Activated T-helper 17 cell treated with anti-CD3 and anti-CD28 coated beads, Interleukin-2, amount 50 U/mL, for 72 hours (primary cell): ENCODE measurements around the gene MALAT1. TPM values are rescaled to one million over a fixed set of nuclear protein-coding genes. Genes with fewer than 3 reads are reported as not detected.

Experiments
- ATAC-seq: fragments of 150-1000 bp; cut with Tn5 transposase; replicated peaks from 2 replicates; pipeline ENCODE4 v1.10.0; 2021; ENCODE audit warnings: mild to moderate bottlenecking, moderate library complexity
- H3K27ac Mint-ChIP-seq: one replicate; pipeline ENCODE4 v1.8.0; 2022; ENCODE audit warnings: mixed read lengths
- H3K27me3 Mint-ChIP-seq: one replicate; pipeline ENCODE4 v1.8.0; 2022; ENCODE audit warnings: mixed read lengths
- H3K36me3 Mint-ChIP-seq: one replicate; pipeline ENCODE4 v1.8.0; 2022; ENCODE audit warnings: low read depth, mild to moderate bottlenecking, mixed read lengths
- H3K4me1 Mint-ChIP-seq: one replicate; pipeline ENCODE4 v1.8.0; 2022; ENCODE audit warnings: mixed read lengths
- H3K4me3 Mint-ChIP-seq: one replicate; pipeline ENCODE4 v1.8.0; 2022; ENCODE audit warnings: mild to moderate bottlenecking, mixed read lengths
- H3K9me3 Mint-ChIP-seq: one replicate; pipeline ENCODE4 v1.8.0; 2022; ENCODE audit warnings: mixed read lengths
- total RNA-seq, 2 donors: library from RNA; stranded (reverse); gene quantifications; one replicate each; pipeline ENCODE4 v1.2.3, GENCODE V29; 2022

The MALAT1 gene
- total RNA-seq, 2 donors from 2014 or later, result 5,547 to 22,796 TPM

DNA sequence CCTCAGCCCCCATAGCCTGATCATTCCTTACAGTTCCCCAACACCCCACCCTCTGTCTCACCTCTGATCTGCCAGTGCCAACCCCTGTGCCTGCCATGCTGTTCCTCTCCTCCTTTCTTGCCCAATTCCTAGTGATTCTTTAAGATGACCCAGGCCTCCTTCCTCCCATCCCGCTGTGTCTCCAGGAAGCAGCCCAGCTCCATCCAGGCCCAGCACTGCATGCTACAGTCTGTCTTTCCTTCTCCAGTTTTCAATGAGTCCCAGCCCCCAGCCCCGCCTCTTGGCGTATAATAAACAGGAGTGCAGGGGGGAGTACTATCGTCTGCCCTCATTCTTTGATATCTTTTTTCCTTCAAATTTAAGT is 47.0 kb downstream of the MALAT1 start:
- ATAC-seq, result no peak
- Mint-ChIP-seq H3K27ac (peak overlapping the region; percentile 84), H3K9me3 (no peaks in the 10 kb centered on the region), H3K27me3 (no peaks in the 10 kb centered on the region), H3K36me3 (peaks cover 79% of the 10 kb centered on the region), H3K4me3 (peak overlapping the region; percentile 85), H3K4me1 (peaks cover 36% of the 10 kb centered on the region)

DNA sequence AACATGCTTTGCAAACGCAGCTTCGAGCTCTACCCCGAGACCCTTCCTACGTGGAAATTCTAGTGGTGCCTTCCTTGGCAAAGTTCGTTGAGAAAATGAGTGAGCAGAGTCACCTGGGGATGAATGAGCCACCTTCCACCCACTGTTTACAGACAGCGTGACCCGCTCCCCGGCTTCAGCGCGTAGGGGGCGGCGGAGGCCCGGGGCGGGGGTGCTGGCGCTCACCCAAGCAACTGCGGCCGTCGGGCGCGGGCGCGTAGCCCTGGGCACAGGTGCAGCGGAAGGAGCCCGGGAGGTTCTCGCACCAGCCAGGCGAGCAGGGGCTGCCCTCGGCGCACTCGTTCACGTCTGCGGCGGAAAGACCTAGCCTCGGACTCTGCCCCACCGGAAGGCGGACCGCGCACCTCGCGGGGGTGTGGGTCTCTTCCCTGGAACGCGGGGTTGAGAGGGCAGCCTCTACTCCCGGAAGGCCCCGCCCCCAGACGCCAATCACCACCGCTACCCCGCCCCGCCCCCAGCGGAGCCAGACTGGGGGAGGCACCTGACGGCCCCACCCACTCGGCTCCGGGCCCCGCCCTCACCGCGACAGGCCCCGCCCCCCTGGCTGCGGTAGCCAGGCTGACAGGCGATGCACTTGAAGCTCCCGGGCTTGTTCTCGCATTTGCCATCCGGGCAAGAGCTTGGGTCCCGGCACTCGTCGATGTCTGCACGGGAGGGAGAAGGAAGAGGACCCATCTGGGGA is 47.5 kb downstream of the MALAT1 start:
- peak overlapping the region; percentile 84 for H3K27ac Mint-ChIP-seq
- no peaks in the 10 kb centered on the region for H3K9me3 Mint-ChIP-seq
- ATAC-seq, result peak; percentile 90
- H3K4me1 Mint-ChIP-seq, result peaks cover 37% of the 10 kb centered on the region
- no peaks in the 10 kb centered on the region for H3K27me3 Mint-ChIP-seq
- peak overlapping the region; percentile 85 for H3K4me3 Mint-ChIP-seq
- peaks cover 81% of the 10 kb centered on the region for H3K36me3 Mint-ChIP-seq

DNA sequence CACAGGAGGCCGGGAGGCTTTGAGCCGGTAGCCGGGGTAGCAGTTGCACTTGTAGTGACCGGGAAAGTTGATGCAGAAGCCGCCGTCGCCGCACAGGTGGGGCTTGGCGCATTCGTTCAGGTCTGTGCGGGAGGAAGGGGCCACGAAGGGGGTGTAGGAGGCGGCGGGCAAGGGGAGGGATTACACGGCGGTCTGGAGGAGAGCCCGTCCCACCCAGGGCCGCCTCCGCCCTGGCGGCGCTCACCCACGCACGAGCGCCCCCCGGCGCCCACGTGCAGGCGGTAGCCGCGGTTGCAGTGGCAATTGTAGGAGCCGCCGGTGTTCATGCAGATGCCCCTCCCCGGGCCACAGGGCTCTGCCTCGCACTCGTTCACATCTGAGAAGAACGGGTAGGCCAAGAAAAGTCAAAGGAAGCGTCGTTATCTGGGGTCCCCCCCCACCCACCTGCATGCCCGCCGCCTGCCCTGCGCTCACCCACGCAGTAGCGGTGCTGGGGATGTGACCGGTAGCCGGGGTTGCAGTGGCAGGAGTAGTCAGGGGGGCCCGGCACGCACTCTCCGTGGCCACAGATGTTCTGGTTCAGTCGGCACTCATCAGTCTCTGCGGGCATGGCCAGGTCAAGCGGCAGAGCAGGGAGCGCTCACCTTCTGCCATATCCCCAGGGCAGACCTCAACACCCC is 48.7 kb downstream of the MALAT1 start:
- peaks cover 42% of the 10 kb centered on the region for H3K4me1 Mint-ChIP-seq
- H3K4me3 Mint-ChIP-seq, result peak overlapping the region; percentile 85
- H3K9me3 Mint-ChIP-seq, result no peaks in the 10 kb centered on the region
- no peak for ATAC-seq
- peaks cover 84% of the 10 kb centered on the region for H3K36me3 Mint-ChIP-seq
- H3K27ac Mint-ChIP-seq, result peak overlapping the region; percentile 31
- no peaks in the 10 kb centered on the region for H3K27me3 Mint-ChIP-seq

GRCh38 chr11:65548395-65548794 is 49.5 kb downstream of the MALAT1 start:
- Mint-ChIP-seq H3K9me3 (no peaks in the 10 kb centered on the region), H3K36me3 (peaks cover 82% of the 10 kb centered on the region), H3K27me3 (no peaks in the 10 kb centered on the region), H3K4me1 (peaks cover 43% of the 10 kb centered on the region), H3K27ac (peak overlapping the region; percentile 31), H3K4me3 (peak overlapping the region; percentile 85)
- no peak for ATAC-seq

GRCh38 chr11:65549096-65549495 is 50.3 kb downstream of the MALAT1 start:
- Mint-ChIP-seq H3K27me3 (no peaks in the 10 kb centered on the region), H3K9me3 (no peaks in the 10 kb centered on the region), H3K4me3 (no peak overlapping the region), H3K4me1 (peaks cover 43% of the 10 kb centered on the region), H3K27ac (no peak overlapping the region), H3K36me3 (peaks cover 75% of the 10 kb centered on the region)
- ATAC-seq, result no peak

DNA sequence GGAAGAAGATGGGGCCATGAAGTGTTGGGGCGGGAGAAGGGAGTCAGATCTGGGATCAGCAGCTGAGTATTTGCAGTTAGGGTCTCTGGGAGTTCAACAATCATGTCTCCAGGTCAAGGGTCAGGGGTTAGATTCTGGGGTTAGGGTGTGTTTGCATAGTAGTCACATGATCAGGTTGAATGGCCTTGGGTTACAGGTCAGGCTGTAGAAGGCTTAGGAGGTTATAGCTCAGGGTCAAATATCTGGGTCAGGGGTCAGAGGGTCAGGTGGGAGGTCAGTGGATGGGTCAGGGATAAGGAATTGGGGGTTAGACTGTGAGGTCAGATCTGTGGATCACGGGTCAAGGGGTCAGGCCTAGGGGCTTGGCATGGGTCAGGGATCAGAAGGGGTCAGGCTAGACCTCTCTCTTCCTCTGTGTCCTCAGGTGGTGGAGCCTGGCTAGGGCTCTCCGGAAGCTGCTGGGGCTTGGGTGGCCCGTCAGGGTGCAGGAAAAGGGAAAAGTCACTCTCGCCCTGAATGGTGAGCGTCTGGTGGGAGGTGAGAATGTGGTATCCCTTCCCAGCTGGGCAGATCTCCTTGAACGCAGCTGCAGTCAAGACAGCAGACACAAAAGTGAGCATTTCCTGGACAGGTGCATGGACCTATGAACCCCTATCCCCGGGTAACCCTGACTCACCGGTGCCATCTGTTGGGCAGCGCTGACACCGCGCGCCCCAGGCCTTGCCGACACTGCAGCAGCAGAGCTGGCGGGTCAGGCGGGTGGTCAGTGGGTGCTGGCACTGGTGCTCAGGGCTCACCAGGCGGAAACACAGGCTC is 52.9 kb downstream of the MALAT1 start:
- peak overlapping the region; percentile 20 for H3K27ac Mint-ChIP-seq
- H3K4me1 Mint-ChIP-seq, result peaks cover 53% of the 10 kb centered on the region
- H3K27me3 Mint-ChIP-seq, result no peaks in the 10 kb centered on the region
- peak; percentile 46 for ATAC-seq
- H3K4me3 Mint-ChIP-seq, result peak overlapping the region; percentile 42
- H3K36me3 Mint-ChIP-seq, result peaks cover 60% of the 10 kb centered on the region
- no peaks in the 10 kb centered on the region for H3K9me3 Mint-ChIP-seq

DNA sequence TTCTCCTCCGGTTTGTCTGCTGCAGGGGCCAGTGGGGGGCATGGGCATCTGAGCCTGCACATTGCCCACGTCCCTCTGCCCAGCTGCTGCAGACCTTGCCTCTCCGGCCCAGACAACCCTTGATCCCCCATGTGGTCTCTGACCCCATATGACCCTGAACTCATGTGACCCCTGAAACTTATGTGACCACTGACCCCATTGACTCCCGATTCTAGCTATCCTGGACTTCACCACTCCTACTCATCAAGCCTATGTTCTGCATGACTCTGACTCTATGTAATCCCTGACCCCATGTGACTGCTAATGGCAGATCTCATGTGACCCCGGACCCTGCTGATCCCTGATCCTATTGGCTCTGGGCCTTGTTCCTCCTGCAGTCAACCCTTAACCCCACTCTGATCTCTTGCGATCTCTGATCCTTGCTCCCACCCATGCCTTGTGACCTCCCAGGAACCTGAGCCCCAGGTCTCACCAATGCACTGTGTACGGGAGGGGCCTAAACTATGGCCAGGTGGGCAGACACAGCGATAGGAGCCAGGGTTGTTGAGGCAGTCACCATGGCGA is 53.6 kb downstream of the MALAT1 start:
- H3K27me3 Mint-ChIP-seq, result no peaks in the 10 kb centered on the region
- no peak for ATAC-seq
- H3K4me3 Mint-ChIP-seq, result peak overlapping the region; percentile 42
- peaks cover 58% of the 10 kb centered on the region for H3K36me3 Mint-ChIP-seq
- peaks cover 53% of the 10 kb centered on the region for H3K4me1 Mint-ChIP-seq
- H3K27ac Mint-ChIP-seq, result peak overlapping the region; percentile 20
- H3K9me3 Mint-ChIP-seq, result no peaks in the 10 kb centered on the region

DNA sequence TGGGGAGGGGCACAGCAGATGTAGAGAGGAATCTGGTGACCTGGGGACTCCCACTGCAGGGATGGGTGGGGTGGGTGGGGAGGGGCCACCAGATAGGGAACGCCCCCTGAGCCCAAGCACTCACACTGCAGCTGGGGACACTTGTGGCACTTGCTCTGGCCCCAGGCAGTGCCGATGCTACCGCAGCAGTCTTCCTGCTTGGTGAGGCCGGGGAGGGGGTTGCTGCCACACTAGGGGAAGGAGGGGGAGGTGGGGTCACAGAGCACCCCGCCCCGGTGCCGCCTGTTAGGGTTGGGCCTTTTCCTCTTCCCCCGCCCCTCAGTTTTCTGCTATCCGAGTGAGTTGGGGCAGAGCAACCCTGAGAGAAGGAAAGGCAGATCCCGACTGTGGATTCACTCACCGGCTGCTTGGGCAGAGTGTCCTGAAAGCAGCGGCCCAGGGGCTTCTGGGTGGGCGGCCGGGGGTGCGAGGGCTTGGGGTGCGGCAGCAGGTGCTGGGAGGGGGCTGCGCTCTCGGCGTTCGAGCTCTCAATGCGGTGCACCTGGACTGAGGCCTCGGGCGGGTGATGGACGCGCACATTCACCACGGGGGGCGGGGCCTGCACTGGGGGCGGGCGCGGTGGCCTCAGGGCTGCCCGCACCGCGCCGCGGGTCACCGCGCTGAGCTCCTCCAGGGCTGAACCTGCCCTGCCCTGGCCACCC is 54.6 kb downstream of the MALAT1 start:
- H3K4me1 Mint-ChIP-seq, result peaks cover 46% of the 10 kb centered on the region
- peak overlapping the region; percentile 30 for H3K4me3 Mint-ChIP-seq
- H3K27me3 Mint-ChIP-seq, result no peaks in the 10 kb centered on the region
- H3K27ac Mint-ChIP-seq, result no peak overlapping the region
- H3K9me3 Mint-ChIP-seq, result no peaks in the 10 kb centered on the region
- peaks cover 52% of the 10 kb centered on the region for H3K36me3 Mint-ChIP-seq
- ATAC-seq, result peak; percentile 32

DNA sequence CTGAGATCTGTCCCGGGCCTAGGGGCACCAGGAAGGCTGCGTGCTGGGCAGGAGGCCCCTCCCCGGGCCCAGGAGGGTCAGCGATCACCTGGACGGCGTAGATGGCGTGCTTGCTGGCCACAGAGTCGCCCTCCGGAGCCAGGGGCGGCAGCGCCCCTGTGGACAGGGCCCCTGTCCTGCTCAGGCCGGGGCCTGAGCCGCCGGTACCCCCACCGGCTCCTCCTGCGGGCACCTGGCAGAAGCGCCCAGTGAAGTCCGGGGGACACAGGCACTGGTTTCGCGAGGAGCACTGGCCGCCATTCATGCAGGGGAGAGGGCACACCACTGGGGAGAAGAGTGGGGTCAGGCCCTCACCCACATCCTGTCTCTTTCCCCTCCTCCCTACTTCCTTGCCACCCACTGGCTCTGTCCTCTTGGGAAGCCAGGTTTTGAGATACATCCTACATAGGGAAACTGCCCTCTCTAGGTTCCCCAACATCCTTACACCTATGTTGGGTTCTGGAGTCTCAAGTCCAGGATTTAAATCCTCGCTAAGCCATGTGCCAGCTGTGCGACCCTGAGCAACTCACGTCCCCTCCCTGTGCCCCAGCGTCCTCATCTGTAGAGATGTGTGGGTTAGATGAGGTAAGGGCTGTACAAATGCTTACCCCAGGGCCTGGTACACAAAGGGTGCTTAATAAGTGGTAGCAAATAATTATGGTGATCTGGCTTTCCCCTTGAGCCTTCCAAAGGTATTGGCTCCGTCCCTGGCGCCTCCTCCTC is 55.4 kb downstream of the MALAT1 start:
- H3K4me1 Mint-ChIP-seq, result peaks cover 45% of the 10 kb centered on the region
- H3K36me3 Mint-ChIP-seq, result peaks cover 44% of the 10 kb centered on the region
- no peak for ATAC-seq
- H3K9me3 Mint-ChIP-seq, result no peaks in the 10 kb centered on the region
- peak overlapping the region; percentile 82 for H3K4me3 Mint-ChIP-seq
- H3K27ac Mint-ChIP-seq, result peak overlapping the region; percentile 75
- no peaks in the 10 kb centered on the region for H3K27me3 Mint-ChIP-seq

DNA sequence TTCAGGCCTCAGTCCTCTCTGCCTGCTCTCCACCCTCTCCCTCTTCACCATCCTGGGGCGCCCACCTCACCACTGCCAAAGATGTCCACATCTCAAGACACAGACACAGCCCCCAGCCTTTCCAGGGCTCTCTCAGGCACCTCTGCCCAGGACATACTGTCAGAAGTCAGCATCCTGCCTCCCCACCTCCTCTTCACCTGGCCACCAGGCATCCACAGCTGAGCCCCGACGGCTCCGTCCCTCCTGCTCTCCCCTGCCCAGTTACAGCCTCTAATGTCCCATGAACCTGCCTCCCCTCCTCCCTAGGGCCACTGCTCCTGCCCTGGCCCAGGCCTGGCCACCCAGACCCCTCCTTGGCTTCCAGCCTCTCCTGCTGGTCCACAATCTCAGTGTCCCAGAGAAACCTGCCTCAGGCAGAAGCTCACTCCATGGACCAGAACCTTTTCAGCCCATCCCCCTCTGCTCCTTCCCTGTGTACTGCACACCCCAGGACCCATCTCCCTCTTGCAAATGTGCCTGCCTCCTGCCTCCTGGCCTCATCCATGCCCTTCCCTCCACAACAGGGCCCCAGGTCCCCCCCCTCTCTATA is 56.1 kb downstream of the MALAT1 start:
- H3K4me3 Mint-ChIP-seq, result peak overlapping the region; percentile 82
- no peaks in the 10 kb centered on the region for H3K27me3 Mint-ChIP-seq
- peaks cover 50% of the 10 kb centered on the region for H3K4me1 Mint-ChIP-seq
- H3K9me3 Mint-ChIP-seq, result no peaks in the 10 kb centered on the region
- ATAC-seq, result no peak
- H3K36me3 Mint-ChIP-seq, result peaks cover 37% of the 10 kb centered on the region
- peak overlapping the region; percentile 75 for H3K27ac Mint-ChIP-seq

- peaks cover 58% of the 10 kb centered on the region for H3K4me1 Mint-ChIP-seq
- H3K9me3 Mint-ChIP-seq, result no peaks in the 10 kb centered on the region
- H3K27me3 Mint-ChIP-seq, result no peaks in the 10 kb centered on the region
- peak overlapping the region; percentile 75 for H3K27ac Mint-ChIP-seq
- ATAC-seq, result peak; percentile 52
- H3K36me3 Mint-ChIP-seq, result peaks cover 29% of the 10 kb centered on the region
- peak overlapping the region; percentile 82 for H3K4me3 Mint-ChIP-seq
These were observed 56.9 kb downstream of the MALAT1 start for GRCh38 chr11:65555693-65556231.
